ACC112 (cell line): ENCODE measurements around the gene SYNE1.

Source experiments
- H2AFZ ChIP-seq: fragments of 200-600 bp; sonication (generic); one replicate; pipeline ENCODE4 v1.6.0; 2017; ENCODE audit warnings: antibody characterized with exemption, low read length; ENCODE audit not compliant: unreplicated experiment
- H3K27ac ChIP-seq: fragments of 200-600 bp; sonication (generic); 2 replicates; pipeline ENCODE4 v1.5.1; 2014; ENCODE audit warnings: low read depth, mild to moderate bottlenecking, antibody characterized with exemption, low read length, moderate library complexity
- H3K27me3 ChIP-seq: fragments of 200-600 bp; sonication (generic); 2 replicates; pipeline ENCODE4 v1.6.1; 2014; ENCODE audit warnings: mild to moderate bottlenecking, antibody characterized with exemption, low read length, moderate library complexity, mixed read lengths; ENCODE audit not compliant: insufficient read depth
- H3K36me3 ChIP-seq: fragments of 200-600 bp; sonication (generic); 2 replicates; pipeline ENCODE4 v1.6.1; 2016; ENCODE audit warnings: mild to moderate bottlenecking, antibody characterized with exemption, low read length, moderate library complexity, mixed read lengths; ENCODE audit not compliant: insufficient read depth
- H3K4me1 ChIP-seq: fragments of 200-600 bp; sonication (generic); one replicate; pipeline ENCODE4 v1.6.1; 2016; ENCODE audit warnings: low read length, mixed read lengths; ENCODE audit not compliant: insufficient read depth, unreplicated experiment, control insufficient read depth
- H3K4me3 ChIP-seq: fragments of 200-600 bp; sonication (generic); 2 replicates; pipeline ENCODE4 v1.5.1; 2014; ENCODE audit warnings: mild to moderate bottlenecking, low read depth, low read length
- H3K79me2 ChIP-seq: fragments of 200-600 bp; sonication (generic); one replicate; pipeline ENCODE4 v1.6.0; 2016; ENCODE audit warnings: low read length; ENCODE audit not compliant: control insufficient read depth, unreplicated experiment, insufficient read depth

SYNE1 gene

DNA sequence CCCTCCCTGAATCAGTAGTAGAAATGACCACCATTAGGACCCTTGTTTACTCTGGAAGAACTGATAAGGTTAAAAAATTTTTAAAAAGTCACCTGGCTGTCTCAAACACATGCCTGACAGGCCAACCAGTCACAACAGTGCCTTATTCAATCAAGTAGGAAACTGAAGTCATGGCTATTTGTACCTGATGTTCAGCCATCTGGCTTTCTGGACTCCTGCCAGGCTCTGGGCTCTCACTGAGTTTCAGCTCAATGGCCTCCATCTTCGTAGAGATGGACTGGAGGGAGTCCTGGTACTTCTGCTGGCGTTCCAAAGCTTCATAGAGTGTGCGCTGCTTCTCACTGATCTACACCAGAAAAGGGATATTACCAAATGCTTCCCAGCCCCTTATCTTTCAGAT, 343.8 kb downstream of the SYNE1 start:
- Histone ChIP-seq H3K27ac (no peak overlapping the region), H3K4me1 (peaks cover 20% of the 10 kb centered on the region), H3K27me3 (no peaks in the 10 kb centered on the region), H3K79me2 (no peaks in the 10 kb centered on the region), H2AFZ (no peak overlapping the region), H3K4me3 (no peak overlapping the region), H3K36me3 (peaks cover 21% of the 10 kb centered on the region)

DNA sequence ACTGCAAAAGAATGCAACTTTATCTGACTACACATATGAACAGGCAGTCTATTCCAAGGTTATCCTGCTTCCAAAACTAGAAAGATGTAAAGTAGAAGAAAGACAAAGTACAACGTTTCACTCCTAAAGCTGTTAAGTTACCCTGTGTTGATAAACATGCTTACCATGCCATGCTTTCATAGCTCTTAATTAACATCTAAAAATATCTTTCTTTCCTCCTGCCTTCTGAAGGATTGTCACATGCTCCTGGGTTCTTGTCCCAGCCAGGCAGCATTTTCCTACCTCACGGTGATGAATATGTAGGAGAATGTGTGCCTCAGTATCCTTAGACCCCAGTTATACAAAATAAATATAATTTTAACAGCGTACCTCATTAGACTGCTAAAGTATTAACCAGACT, 344.6 kb downstream of the SYNE1 start:
- H3K36me3 ChIP-seq, result peaks cover 21% of the 10 kb centered on the region
- H2AFZ ChIP-seq, result no peak overlapping the region
- H3K79me2 ChIP-seq, result no peaks in the 10 kb centered on the region
- no peak overlapping the region for H3K4me3 ChIP-seq
- H3K27ac ChIP-seq, result no peak overlapping the region
- H3K4me1 ChIP-seq, result peaks cover 20% of the 10 kb centered on the region
- no peaks in the 10 kb centered on the region for H3K27me3 ChIP-seq

DNA sequence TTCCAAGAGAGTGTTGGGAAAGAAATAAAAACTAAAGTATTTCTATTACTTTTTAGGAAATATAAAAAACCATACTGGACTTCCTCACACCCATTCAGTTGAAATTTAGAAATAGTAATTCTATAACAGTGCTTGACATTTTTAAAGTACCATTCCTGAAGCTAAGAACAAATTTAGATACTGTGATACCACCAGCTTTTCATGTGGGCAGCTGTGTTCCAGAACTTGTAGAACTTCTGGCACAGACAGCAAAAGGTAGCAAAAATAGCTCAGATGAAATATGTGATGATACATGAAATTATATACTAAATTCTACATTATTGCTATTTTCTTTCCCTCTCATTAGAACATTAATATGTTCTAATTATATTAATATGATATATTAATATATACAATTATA, 346.5 kb downstream of the SYNE1 start:
- peaks cover 21% of the 10 kb centered on the region for H3K36me3 ChIP-seq

DNA sequence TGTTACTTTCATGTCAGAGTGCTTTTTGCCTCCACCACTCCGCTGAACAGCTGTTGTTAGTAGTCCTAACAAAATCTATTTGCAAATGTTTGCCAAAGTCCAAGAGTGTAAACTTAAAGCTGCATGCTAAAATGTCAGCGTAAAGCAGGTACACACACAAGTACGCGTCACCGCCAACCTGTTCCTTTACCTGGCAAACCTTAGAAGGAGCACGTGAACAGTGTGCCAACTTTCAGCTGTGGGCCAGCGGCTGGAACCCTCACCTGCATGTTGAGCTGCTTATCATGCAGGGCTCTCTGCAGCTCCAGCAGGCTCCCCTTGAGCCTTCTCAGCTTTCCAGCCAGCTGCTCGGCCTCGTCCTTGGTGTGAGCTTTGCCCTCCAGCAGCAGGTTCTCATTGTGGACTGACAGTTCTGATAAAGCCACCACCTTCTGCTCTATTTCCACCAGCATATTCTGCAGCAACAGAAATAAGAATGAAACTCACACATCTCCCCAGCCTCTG, 359.3 kb downstream of the SYNE1 start:
- Histone ChIP-seq H3K27me3 (no peaks in the 10 kb centered on the region), H3K36me3 (peaks cover 4% of the 10 kb centered on the region; the same call in 1 of the 2 replicates), H3K4me1 (peaks cover 18% of the 10 kb centered on the region), H3K4me3 (no peak overlapping the region), H3K79me2 (no peaks in the 10 kb centered on the region), H2AFZ (no peak overlapping the region), H3K27ac (no peak overlapping the region)

More for the DNA sequence above, 346.5 kb downstream of the SYNE1 start:
- Histone ChIP-seq H3K27ac (no peak overlapping the region), H2AFZ (no peak overlapping the region), H3K27me3 (no peaks in the 10 kb centered on the region), H3K4me1 (peaks cover 10% of the 10 kb centered on the region), H3K79me2 (no peaks in the 10 kb centered on the region), H3K4me3 (no peak overlapping the region)

DNA sequence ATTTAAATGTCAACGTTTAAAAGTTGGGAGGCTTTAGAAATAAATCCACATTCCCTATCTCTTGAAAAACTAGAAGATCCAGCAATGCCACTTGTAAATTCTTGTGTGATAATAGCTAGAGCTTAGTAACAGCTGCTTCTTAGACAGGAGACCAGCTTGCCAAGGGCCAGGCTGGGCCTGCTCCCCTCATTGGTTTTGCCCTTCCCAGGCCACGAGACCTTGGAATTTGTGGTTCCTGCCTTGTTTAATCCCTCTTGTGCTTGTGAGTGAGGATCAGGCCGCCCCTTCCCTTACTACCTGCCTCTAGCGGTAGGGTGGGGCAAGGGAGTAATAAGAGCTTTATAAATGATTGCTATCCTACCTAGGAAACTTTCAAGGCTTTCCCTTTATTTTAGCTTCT, 363.5 kb downstream of the SYNE1 start:
- peak overlapping the region; percentile 61 for H2AFZ ChIP-seq
- H3K27ac ChIP-seq, result peak overlapping the region; percentile 68
- H3K4me1 ChIP-seq, result peaks cover 51% of the 10 kb centered on the region
- H3K27me3 ChIP-seq, result no peaks in the 10 kb centered on the region
- H3K36me3 ChIP-seq, result no peaks in the 10 kb centered on the region
- H3K79me2 ChIP-seq, result no peaks in the 10 kb centered on the region
- H3K4me3 ChIP-seq, result no peak overlapping the region

DNA sequence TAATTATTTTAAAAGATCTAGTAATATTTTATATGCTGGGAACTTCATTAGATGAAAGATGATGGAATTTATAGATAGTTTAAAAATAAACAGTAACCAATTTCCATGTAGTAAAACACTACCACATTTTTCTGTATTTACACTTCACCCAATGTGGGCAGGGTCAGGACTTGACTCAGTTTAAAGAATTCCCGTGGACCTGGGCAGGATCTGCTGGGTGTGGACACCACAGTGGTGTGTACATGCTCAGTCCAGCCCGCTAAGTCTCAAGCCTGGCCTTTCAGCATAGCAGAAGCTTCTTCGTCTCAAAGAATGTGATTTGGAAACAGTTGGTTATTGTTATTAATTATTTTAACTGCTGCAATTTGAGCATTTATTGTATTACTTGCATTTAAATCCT, 364.2 kb downstream of the SYNE1 start:
- Histone ChIP-seq H3K4me3 (no peak overlapping the region), H3K27ac (peak overlapping the region; percentile 68), H3K36me3 (no peaks in the 10 kb centered on the region)

DNA sequence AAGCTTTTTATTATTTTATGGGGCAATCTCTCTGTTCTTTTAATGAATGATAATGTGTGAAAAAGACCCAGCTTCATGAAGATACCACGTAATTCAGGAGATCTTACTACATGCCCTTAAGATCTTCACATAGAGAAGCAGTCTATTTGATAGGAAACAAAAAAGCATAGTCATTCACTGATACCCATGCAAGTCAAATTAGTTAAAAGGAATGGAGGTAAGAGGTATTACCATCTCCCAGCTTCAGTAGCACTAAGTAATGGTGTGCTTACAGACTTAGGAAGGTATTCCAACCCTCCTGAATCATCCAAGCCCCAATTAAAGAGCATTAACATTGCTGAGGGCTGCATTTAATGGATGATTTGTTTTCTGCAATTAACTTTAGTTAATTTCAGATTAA, 364.7 kb downstream of the SYNE1 start:
- peak overlapping the region; percentile 68 for H3K27ac ChIP-seq
- no peaks in the 10 kb centered on the region for H3K27me3 ChIP-seq
- no peak overlapping the region for H2AFZ ChIP-seq
- no peaks in the 10 kb centered on the region for H3K79me2 ChIP-seq
- H3K4me3 ChIP-seq, result peak overlapping the region; percentile 35; the same call in 1 of the 2 replicates
- peaks cover 51% of the 10 kb centered on the region for H3K4me1 ChIP-seq
- no peaks in the 10 kb centered on the region for H3K36me3 ChIP-seq

More for the DNA sequence above, 364.2 kb downstream of the SYNE1 start:
- Histone ChIP-seq H3K4me1 (peaks cover 51% of the 10 kb centered on the region), H3K27me3 (no peaks in the 10 kb centered on the region), H2AFZ (no peak overlapping the region), H3K79me2 (no peaks in the 10 kb centered on the region)

DNA sequence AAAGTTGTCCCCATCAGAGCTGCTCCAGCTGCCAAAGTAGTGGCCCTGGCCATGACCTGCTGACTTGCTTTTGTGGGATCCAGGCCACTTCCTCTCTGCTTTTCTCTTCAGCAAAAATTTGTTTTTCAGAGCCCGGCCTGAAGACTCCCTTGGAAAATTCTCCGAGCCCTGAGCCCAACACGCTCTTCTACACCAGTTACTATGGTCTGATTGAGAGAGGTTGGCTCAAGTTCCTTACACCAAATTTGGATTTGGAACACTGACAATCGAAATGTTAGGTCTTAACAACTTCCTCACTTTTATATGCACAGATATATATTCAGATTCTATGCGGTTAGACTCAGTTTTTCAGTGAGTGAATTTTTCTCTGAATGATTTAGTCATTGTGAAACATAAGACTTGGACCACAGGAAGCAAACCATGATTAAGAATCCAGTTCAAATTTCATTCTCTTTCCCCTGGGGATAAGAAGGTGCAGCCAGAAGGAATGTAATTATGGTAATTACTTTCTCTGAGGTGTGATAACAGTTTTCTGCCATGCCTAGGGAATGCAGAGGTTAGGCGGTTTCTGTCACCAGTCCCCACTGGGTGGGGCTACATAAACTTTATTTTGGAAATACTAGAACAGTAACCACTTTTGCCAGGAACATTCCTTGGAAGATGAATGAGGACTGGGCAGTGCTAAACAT, 365.2 kb downstream of the SYNE1 start:
- peaks cover 51% of the 10 kb centered on the region for H3K4me1 ChIP-seq
- peak overlapping the region; percentile 68 for H3K27ac ChIP-seq
- no peaks in the 10 kb centered on the region for H3K27me3 ChIP-seq
- H2AFZ ChIP-seq, result peak overlapping the region; percentile 26
- H3K79me2 ChIP-seq, result no peaks in the 10 kb centered on the region
- H3K4me3 ChIP-seq, result peak overlapping the region; percentile 35
- no peaks in the 10 kb centered on the region; the same call in 1 of the 2 replicates for H3K36me3 ChIP-seq

DNA sequence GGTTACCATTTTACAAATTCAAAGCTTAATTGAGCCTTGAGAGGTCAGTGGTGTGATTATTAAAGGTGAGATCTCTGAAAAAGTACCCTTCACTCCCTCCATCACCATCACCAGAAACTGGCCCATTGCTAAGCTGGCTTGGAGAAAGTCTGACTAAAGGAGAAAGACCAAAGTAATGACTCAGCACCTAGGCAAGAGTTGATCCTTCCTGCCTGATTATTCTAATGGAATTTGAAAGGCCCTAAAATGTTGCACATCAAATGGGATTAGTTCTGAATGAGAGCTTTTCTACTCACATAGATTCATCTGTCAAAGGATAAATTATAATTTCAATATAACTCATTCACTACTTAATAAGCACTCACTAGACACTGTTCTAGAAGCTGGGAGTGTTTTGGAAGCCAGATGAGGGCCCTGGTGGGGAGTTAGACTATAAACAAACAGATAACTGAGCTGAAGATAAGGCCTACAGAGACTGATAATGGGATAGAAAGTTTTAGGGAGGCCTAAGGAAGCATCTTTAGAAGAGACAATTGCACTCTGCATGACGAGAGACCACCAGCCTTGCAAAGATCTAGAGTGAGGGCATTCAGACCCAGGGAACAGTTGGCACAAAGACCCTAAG, 366.7 kb downstream of the SYNE1 start:
- Histone ChIP-seq H3K36me3 (no peaks in the 10 kb centered on the region; the same call in 1 of the 2 replicates), H3K4me3 (no peak overlapping the region; the same call in 1 of the 2 replicates), H3K4me1 (peaks cover 56% of the 10 kb centered on the region), H3K79me2 (no peaks in the 10 kb centered on the region), H2AFZ (peak overlapping the region; percentile 4), H3K27ac (peak overlapping the region; percentile 44), H3K27me3 (no peaks in the 10 kb centered on the region)

DNA sequence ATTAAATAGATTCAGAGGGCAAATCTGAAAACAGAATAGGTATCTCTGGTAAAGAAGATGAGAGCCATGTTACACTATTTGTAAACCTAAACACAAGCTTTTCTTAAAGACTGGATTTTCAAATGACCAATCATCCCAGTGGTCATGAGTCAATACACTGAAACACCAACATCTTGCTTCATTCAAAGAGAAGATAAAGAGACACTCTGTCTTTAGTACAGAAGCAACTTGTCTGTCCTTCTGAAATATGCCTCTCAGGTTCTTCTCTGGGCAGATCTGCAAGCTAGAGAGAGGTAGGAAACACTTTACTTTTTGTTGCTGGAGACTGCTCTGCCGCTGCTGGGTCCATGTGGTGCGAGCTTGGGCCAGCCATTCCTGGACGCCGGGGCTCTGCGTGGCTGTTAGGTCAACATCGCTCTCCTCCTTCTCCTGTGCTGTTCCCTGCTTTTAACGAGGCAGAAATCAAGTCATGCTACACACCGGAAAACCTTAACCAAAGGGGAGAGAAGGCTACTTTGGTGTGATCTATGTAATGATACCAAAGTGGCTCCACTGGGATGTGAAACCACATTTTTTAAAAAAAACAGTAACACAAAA, 368.2 kb downstream of the SYNE1 start:
- Histone ChIP-seq H3K4me3 (no peak overlapping the region), H3K27me3 (no peaks in the 10 kb centered on the region), H3K4me1 (peaks cover 49% of the 10 kb centered on the region), H3K36me3 (no peaks in the 10 kb centered on the region; the same call in 1 of the 2 replicates), H3K79me2 (no peaks in the 10 kb centered on the region), H2AFZ (no peak overlapping the region), H3K27ac (no peak overlapping the region)
